Activated T-cell treated with anti-CD3 and anti-CD28 coated beads, Interleukin-2, amount 50 U/mL, for 4 hours (primary cell): ENCODE measurements around the gene TNFRSF18. TPM values are rescaled to one million over a fixed set of nuclear protein-coding genes. Genes with fewer than 3 reads are reported as not detected.
A peak's percentile ranks its signal among the peaks of the same experiment; 100 is the strongest.

ENCODE experiments used
- ATAC-seq, 2 donors: fragments of 200-7000 bp; cut with Tn5 transposase; one replicate each; pipeline ENCODE4 v1.10.0; 2021
- DNase-seq: peaks from one replicate; pipeline ENCODE4 v3.0.0-alpha.2; 2020
- H3K27me3 Mint-ChIP-seq: one replicate; pipeline ENCODE4 v1.8.0; 2021; ENCODE audit warnings: low read depth, mixed read lengths
- H3K36me3 Mint-ChIP-seq: one replicate; pipeline ENCODE4 v1.8.0; 2022; ENCODE audit warnings: mixed read lengths; ENCODE audit not compliant: insufficient read depth
- H3K4me1 Mint-ChIP-seq: one replicate; pipeline ENCODE4 v1.8.0; 2021; ENCODE audit warnings: low read depth, mixed read lengths
- H3K4me3 Mint-ChIP-seq: one replicate; pipeline ENCODE4 v1.8.0; 2021; ENCODE audit warnings: mild to moderate bottlenecking, moderate library complexity, mixed read lengths
- H3K9me3 Mint-ChIP-seq: one replicate; pipeline ENCODE4 v1.8.0; 2021; ENCODE audit warnings: mixed read lengths
- total RNA-seq, 3 donors: library from RNA; stranded (reverse); gene quantifications; one replicate each; pipeline ENCODE4 v1.2.1, GENCODE V29; 2021

Gene TNFRSF18
- total RNA-seq, 3 donors from 2014 or later = 102 to 212 (median 155) TPM

- Mint-ChIP-seq H3K4me3 (no peak overlapping the region), H3K27me3 (no peaks in the 10 kb centered on the region), H3K4me1 (no peaks in the 10 kb centered on the region)
Observed at GRCh38 chr1:1160281-1160930, 46.0 kb downstream of the TNFRSF18 start.

GRCh38 chr1:1157914-1158710, 48.3 kb downstream of the TNFRSF18 start:
- H3K4me1 Mint-ChIP-seq = no peaks in the 10 kb centered on the region
- peak overlapping the region; percentile 35 for H3K4me3 Mint-ChIP-seq
- peaks cover 13% of the 10 kb centered on the region for H3K9me3 Mint-ChIP-seq
- no peaks in the 10 kb centered on the region for H3K36me3 Mint-ChIP-seq
- ATAC-seq (peak; percentile 72 to 79), DNase-seq (no peak)
- H3K27me3 Mint-ChIP-seq = no peaks in the 10 kb centered on the region

More at GRCh38 chr1:1160281-1160930, 46.0 kb downstream of the TNFRSF18 start:
- Mint-ChIP-seq H3K9me3 (peaks cover under 1% of the 10 kb centered on the region), H3K36me3 (no peaks in the 10 kb centered on the region)
- no peak for ATAC-seq
- DNase-seq = no peak

GRCh38 chr1:1157426-1157913, 48.9 kb downstream of the TNFRSF18 start:
- Mint-ChIP-seq H3K27me3 (no peaks in the 10 kb centered on the region), H3K9me3 (peaks cover 19% of the 10 kb centered on the region), H3K36me3 (no peaks in the 10 kb centered on the region), H3K4me1 (no peaks in the 10 kb centered on the region), H3K4me3 (peak overlapping the region; percentile 70)
- DNase-seq = peak; percentile 53
- peak; percentile 79 to 83 for ATAC-seq

GRCh38 chr1:1157033-1157365, 49.4 kb downstream of the TNFRSF18 start:
- H3K27me3 Mint-ChIP-seq = no peaks in the 10 kb centered on the region
- H3K4me3 Mint-ChIP-seq = peak overlapping the region; percentile 48
- no peaks in the 10 kb centered on the region for H3K36me3 Mint-ChIP-seq
- H3K4me1 Mint-ChIP-seq = no peaks in the 10 kb centered on the region
- ATAC-seq (no peak), DNase-seq (no peak)
- peaks cover 22% of the 10 kb centered on the region for H3K9me3 Mint-ChIP-seq

GRCh38 chr1:1156140-1157032, 50.0 kb downstream of the TNFRSF18 start:
- Mint-ChIP-seq H3K4me3 (peak overlapping the region; percentile 54), H3K27me3 (no peaks in the 10 kb centered on the region), H3K4me1 (no peaks in the 10 kb centered on the region), H3K9me3 (peaks cover 22% of the 10 kb centered on the region), H3K36me3 (no peaks in the 10 kb centered on the region)
- ATAC-seq (no peak), DNase-seq (no peak)

GRCh38 chr1:1155258-1155657, 51.1 kb downstream of the TNFRSF18 start:
- ATAC-seq = no peak
- H3K4me3 Mint-ChIP-seq = no peak overlapping the region

GRCh38 chr1:1153874-1154273, 52.5 kb downstream of the TNFRSF18 start:
- Mint-ChIP-seq H3K9me3 (peaks cover 22% of the 10 kb centered on the region), H3K4me1 (no peaks in the 10 kb centered on the region), H3K4me3 (no peak overlapping the region), H3K36me3 (no peaks in the 10 kb centered on the region), H3K27me3 (no peaks in the 10 kb centered on the region)
- no peak for ATAC-seq
- no peak for DNase-seq

More at GRCh38 chr1:1155258-1155657, 51.1 kb downstream of the TNFRSF18 start:
- H3K36me3 Mint-ChIP-seq = no peaks in the 10 kb centered on the region
- H3K4me1 Mint-ChIP-seq = no peaks in the 10 kb centered on the region
- DNase-seq = no peak
- H3K9me3 Mint-ChIP-seq = peaks cover 22% of the 10 kb centered on the region
- no peaks in the 10 kb centered on the region for H3K27me3 Mint-ChIP-seq

Other genes with a start within 250 kb of the TNFRSF18 start
- 100 to 1,000 TPM; 292 to 315 (median 315) TPM for gene NOC2L, start 247.3 kb downstream of the TNFRSF18 start, total RNA-seq
- 10 to 100 TPM; 32.1 to 36.6 (median 34.3) TPM for gene KLHL17, start 246.0 kb downstream of the TNFRSF18 start, total RNA-seq
- 1 to 10 TPM; 1.6 to 2.4 (median 1.9) TPM for gene PLEKHN1, start 240.1 kb downstream of the TNFRSF18 start, total RNA-seq
- gene PERM1, start 224.5 kb downstream of the TNFRSF18 start, total RNA-seq = not detected
- gene HES4, start 206.5 kb downstream of the TNFRSF18 start, total RNA-seq = 1 to 10 TPM; 1.3 to 3.0 (median 2.7) TPM
- 10 to 100 TPM; 22.3 to 23.7 (median 22.9) TPM for gene ISG15, start 193.1 kb downstream of the TNFRSF18 start, total RNA-seq
- 10 to 100 TPM; 12.0 to 18.0 (median 15.2) TPM for gene AGRN, start 186.5 kb downstream of the TNFRSF18 start, total RNA-seq
- under 1 TPM in 1 of 3 donors, not detected in 2; 0.16 TPM for gene RNF223, start 132.3 kb downstream of the TNFRSF18 start, total RNA-seq
- 10 to 100 TPM; 22.3 to 27.6 (median 26.8) TPM for gene C1orf159, start 90.5 kb downstream of the TNFRSF18 start, total RNA-seq
- gene TTLL10, start 32.7 kb downstream of the TNFRSF18 start, total RNA-seq = not detected
- 100 to 1,000 TPM; 480 to 735 (median 495) TPM for gene TNFRSF4, start 7.6 kb upstream of the TNFRSF18 start, total RNA-seq
- gene SDF4, start 25.4 kb upstream of the TNFRSF18 start, total RNA-seq = 100 to 1,000 TPM; 191 to 242 (median 193) TPM
- 10 to 100 TPM; 38.0 to 40.8 (median 39.0) TPM for gene B3GALT6, start 25.6 kb upstream of the TNFRSF18 start, total RNA-seq
- 1 to 10 TPM; 1.6 to 2.2 (median 2.1) TPM for gene C1QTNF12, start 40.1 kb upstream of the TNFRSF18 start, total RNA-seq
- 10 to 100 TPM; 89.3 to 93.6 (median 91.2) TPM for gene UBE2J2, start 67.3 kb upstream of the TNFRSF18 start, total RNA-seq
- 1 to 10 TPM; 2.8 to 3.9 (median 3.2) TPM for gene SCNN1D, start 73.8 kb upstream of the TNFRSF18 start, total RNA-seq
- 10 to 100 TPM; 28.4 to 37.6 (median 30.1) TPM for gene ACAP3, start 101.3 kb upstream of the TNFRSF18 start, total RNA-seq
- 10 to 100 TPM; 38.9 to 40.7 (median 39.5) TPM for gene PUSL1, start 102.0 kb upstream of the TNFRSF18 start, total RNA-seq
- 100 to 1,000 TPM; 164 to 181 (median 172) TPM for gene INTS11, start 118.1 kb upstream of the TNFRSF18 start, total RNA-seq
- 10 to 100 TPM; 16.0 to 18.4 (median 18.1) TPM for gene CPTP, start 118.2 kb upstream of the TNFRSF18 start, total RNA-seq
- under 1 TPM; 0.15 to 0.29 (median 0.19) TPM for gene TAS1R3, start 124.7 kb upstream of the TNFRSF18 start, total RNA-seq
- 10 to 100 TPM; 70.7 to 74.6 (median 72.1) TPM for gene DVL1, start 142.8 kb upstream of the TNFRSF18 start, total RNA-seq
- gene MXRA8, start 152.0 kb upstream of the TNFRSF18 start, total RNA-seq = under 1 TPM; 0.41 to 0.53 (median 0.47) TPM
- 100 to 1,000 TPM; 218 to 244 (median 220) TPM for gene AURKAIP1, start 168.6 kb upstream of the TNFRSF18 start, total RNA-seq
- gene CCNL2, start 192.7 kb upstream of the TNFRSF18 start, total RNA-seq = 100 to 1,000 TPM; 112 to 127 (median 118) TPM
- gene MRPL20, start 200.7 kb upstream of the TNFRSF18 start, total RNA-seq = 100 to 1,000 TPM; 254 to 300 (median 271) TPM
- under 1 TPM in 1 of 3 donors, not detected in 2; 0.15 TPM for gene ANKRD65, start 214.7 kb upstream of the TNFRSF18 start, total RNA-seq
- gene VWA1, start 229.1 kb upstream of the TNFRSF18 start, total RNA-seq = under 1 TPM; 0.18 to 0.58 (median 0.19) TPM
- 1 to 10 TPM in 1 of 3 donors, under 1 TPM in 2; 0.33 to 1.1 (median 0.74) TPM for gene ATAD3C, start 243.1 kb upstream of the TNFRSF18 start, total RNA-seq